Ishikawa (cell line): ENCODE data around the gene GMDS.

Source experiments
- CEBPB ChIP-seq: IDR thresholded peaks from 2 replicates; pipeline ENCODE4 v1.6.1; 2012
- EGR1 ChIP-seq: IDR thresholded peaks from 2 replicates; pipeline ENCODE4 v1.6.1; 2012
- RAD21 ChIP-seq: IDR thresholded peaks from 2 replicates; pipeline ENCODE4 v1.6.1; 2012; ENCODE audit warnings: low read depth
- TAF1 ChIP-seq: IDR thresholded peaks from 2 replicates; pipeline ENCODE4 v1.6.1; 2012; ENCODE audit warnings: low read depth, mild to moderate bottlenecking
- TCF12 ChIP-seq: IDR thresholded peaks from 2 replicates; pipeline ENCODE4 v1.6.1; 2012; ENCODE audit warnings: low read depth
- TEAD4 ChIP-seq: IDR thresholded peaks from 2 replicates; pipeline ENCODE4 v1.6.1; 2012
- YY1 ChIP-seq: IDR thresholded peaks from 2 replicates; pipeline ENCODE4 v1.6.1; 2012; ENCODE audit warnings: low read depth
- TF ChIP-seq, protein P1 (sequence below): IDR thresholded peaks from 2 replicates; pipeline ENCODE4 v1.6.1; 2012

DNA sequence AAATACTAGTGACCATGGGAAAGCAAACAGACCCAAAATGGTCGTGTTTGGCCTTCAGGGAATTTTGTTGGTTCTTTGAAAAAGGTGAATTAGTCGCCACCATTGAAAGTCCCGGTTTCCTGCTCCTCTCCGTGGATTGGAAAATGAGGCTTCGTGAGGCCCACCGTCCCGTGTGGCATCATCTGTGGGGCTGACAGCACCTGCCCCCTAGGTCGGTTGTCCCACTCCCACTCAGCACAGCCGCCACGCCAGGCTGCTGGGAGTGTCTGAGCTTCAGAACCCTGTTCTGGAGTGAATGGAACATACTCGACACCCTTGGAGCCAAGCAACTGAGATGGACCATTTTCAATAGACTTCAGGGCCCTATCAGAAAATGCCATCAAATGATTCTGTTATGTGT, 668.7 kb downstream of the GMDS start:
- TF ChIP-seq TCF12 (no peak), TEAD4 (no peak), CEBPB (no peak), YY1 (no peak), TAF1 (no peak), RAD21 (no peak), EGR1 (no peak)
- TF ChIP-seq, protein P1, sequence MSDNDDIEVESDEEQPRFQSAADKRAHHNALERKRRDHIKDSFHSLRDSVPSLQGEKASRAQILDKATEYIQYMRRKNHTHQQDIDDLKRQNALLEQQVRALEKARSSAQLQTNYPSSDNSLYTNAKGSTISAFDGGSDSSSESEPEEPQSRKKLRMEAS, result no peak
